Gastrocnemius medialis (tissue), 4 donors: ENCODE results near the gene SZT2. TPM values are rescaled to one million over a fixed set of nuclear protein-coding genes. Genes with fewer than 3 reads are reported as not detected.

Experiments used
- ATAC-seq, 2 donors: fragments of 150-250 bp; one replicate each; pipeline ENCODE4 v1.9.1; 2016
- DNase-seq, 2 donors: peaks; one replicate each; pipeline ENCODE4 v3.0.0-alpha.2; 2019
- H3K27ac ChIP-seq, 4 donors: fragments of 200-600 bp; sonication (generic); 1 replicate in 1 of 4; 2 replicates in 3 of 4; pipeline ENCODE4 v1.5.1; 2016 to 2018; ENCODE audit warnings: mild to moderate bottlenecking in 2 of 4, moderate library complexity in 1 of 4
- H3K27me3 ChIP-seq, 3 donors: fragments of 200-600 bp; sonication (generic) in 2 of 3; 1 replicate in 1 of 3; 2 replicates in 2 of 3; pipeline versions ENCODE4 v1.5.1 to v1.6.0; 2016 to 2019; ENCODE audit warnings: mild to moderate bottlenecking in 1 of 3, moderate library complexity in 1 of 3
- H3K36me3 ChIP-seq, 2 donors: fragments of 200-600 bp; sonication (generic) in 1 of 2; one replicate each; pipeline ENCODE4 v1.5.1; 2017 to 2018
- H3K4me1 ChIP-seq, 2 donors: fragments of 200-600 bp; sonication (generic) in 1 of 2; one replicate each; pipeline ENCODE4 v1.5.1; 2016 to 2017; ENCODE audit warnings: mild to moderate bottlenecking in 2 of 2
- H3K4me3 ChIP-seq, 4 donors: fragments of 200-600 bp; sonication (generic) in 3 of 4; 1 replicate in 1 of 4; 2 replicates in 3 of 4; pipeline ENCODE4 v1.5.1; 2016 to 2019; ENCODE audit warnings: mild to moderate bottlenecking in 2 of 4
- H3K9me3 ChIP-seq, 3 donors: fragments of 200-600 bp; sonication (generic) in 2 of 3; 1 replicate in 1 of 3; 2 replicates in 2 of 3; pipeline ENCODE4 v1.5.1; 2016 to 2019
- CTCF ChIP-seq, 5 experiments: fragments of 450-650 bp in 3 of 5; fragments of 200-600 bp in 2 of 5; sonication (generic) in 2 of 5; IDR thresholded peaks in 4 of 5; conservative IDR thresholded peaks in 1 of 5; 1 replicate in 4 of 5; 2 replicates in 1 of 5; pipeline ENCODE4 v1.5.1; 2016 to 2019; ENCODE audit warnings: antibody characterized with exemption in 5 of 5, mild to moderate bottlenecking in 3 of 5, moderate library complexity in 3 of 5
- POLR2A ChIP-seq, 2 donors: fragments of 450-650 bp; IDR thresholded peaks; one replicate each; pipeline ENCODE4 v1.6.1; 2017; ENCODE audit warnings: antibody characterized with exemption in 2 of 2, mild to moderate bottlenecking in 2 of 2, moderate library complexity in 2 of 2
- in situ Hi-C, 4 donors: fragments of 200-750 bp; cut with MboI; loops; one replicate each; pipeline versions ENCODE4 v1.15.0 to v1.8.0; 2017; ENCODE audit warnings: low sequenced_read_pairs in 4 of 4
- intact Hi-C: fragments of 100-400 bp; cut with DNase I; formaldehyde crosslinking; loops from one replicate; pipeline ENCODE4 v1.15.1; 2023; ENCODE audit warnings: low total_unique reads
- total RNA-seq, 4 donors: library from RNA; depleted of rRNA; stranded (reverse); fragments of >200 nt; gene quantifications; one replicate each; pipeline versions ENCODE4 v1.1.0 to v1.2.3, GENCODE V29; 2016

The SZT2 gene
- 10 to 100 TPM; 15.9 to 20.9 (median 17.9) TPM for total RNA-seq

DNA sequence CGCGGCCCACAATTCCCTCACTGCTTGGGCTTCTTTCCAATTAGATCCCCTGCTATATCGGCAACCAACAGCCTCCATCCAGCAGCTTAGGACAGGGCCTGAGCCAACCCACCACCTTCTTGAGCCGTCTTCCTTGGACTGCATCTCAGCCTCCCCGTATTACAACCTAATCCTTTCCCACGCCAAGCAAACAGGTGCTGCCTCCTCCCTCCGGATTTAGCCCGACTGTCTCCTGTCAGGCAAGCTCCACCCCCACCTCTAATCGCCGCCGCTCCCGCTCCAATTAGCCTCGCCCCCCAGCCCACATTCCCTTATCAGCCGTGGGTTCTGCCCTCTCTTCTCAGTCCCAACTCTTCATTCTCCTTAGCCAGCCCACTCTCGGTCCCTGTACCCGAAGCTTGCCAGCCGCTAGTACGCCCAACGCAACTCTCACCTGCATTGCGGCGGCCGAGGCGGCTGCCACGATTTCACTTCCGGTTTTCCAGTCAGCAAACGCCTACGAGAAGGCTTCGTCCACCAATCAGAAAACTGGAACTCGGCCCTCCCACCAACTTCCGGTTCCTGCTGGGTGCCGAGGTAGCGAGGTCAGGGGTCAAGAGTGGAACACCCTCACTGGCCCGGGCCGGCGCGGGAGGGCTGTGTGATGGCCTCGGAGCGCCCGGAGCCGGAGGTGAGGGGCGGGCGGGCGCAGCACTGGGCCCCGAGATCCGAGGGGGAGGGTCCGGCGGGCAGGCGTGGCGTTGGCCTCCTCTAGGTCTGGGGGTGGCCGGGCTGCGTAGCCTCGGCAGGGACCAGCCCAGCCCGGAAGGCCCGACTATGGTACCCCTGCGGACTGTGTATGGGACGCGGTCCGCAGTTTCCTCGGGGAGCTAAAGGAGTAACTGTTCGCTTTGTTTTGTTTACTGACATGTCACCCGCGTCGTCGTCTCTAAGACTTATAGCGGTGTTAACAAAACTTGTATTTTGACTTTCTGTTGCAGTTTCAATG, at the start of gene SZT2, which contains the start of gene MED8:
TSS of gene SZT2 (plus strand) at position 574 of the 988 bp plus-strand sequence. CDS start at position 644, 70 bp downstream.
TSS of gene MED8 (minus strand) at position 475 of the 988 bp plus-strand sequence. CDS start at position 439, 36 bp downstream.
- H3K4me1 ChIP-seq = peaks cover 25 to 26% of the 10 kb centered on the region in 2 donors
- intact Hi-C loops (loop anchor here (1.0 to 2.0 kb wide), 3 partner anchors 21 to 41 kb away; partner anchors contain the start of genes CDC20 and ELOVL1), in situ Hi-C loops (no loop called here)
- H3K4me3 ChIP-seq = peak within 1 kb of the TSS; percentile 81 to 96 (median 92)
- ATAC-seq (peak; percentile 99 to 100), DNase-seq (peak; percentile 92 to 97)
- TF ChIP-seq POLR2A (IDR thresholded peaks at IDR 0.05) = peak; percentile 70 to 86
- TF ChIP-seq CTCF (IDR thresholded peaks at IDR 0.05 in 4 of 5, conservative IDR thresholded peaks at IDR 0.05 in 1 of 5) = no peak
- peak within 1 kb of the TSS; percentile 88 to 94 (median 90) for H3K27ac ChIP-seq
- peaks cover 0 to 42% of the 10 kb centered on the region in 2 donors for H3K36me3 ChIP-seq
- H3K27me3 ChIP-seq = no peaks in the 10 kb centered on the region
- H3K9me3 ChIP-seq = no peaks in the 10 kb centered on the region

DNA sequence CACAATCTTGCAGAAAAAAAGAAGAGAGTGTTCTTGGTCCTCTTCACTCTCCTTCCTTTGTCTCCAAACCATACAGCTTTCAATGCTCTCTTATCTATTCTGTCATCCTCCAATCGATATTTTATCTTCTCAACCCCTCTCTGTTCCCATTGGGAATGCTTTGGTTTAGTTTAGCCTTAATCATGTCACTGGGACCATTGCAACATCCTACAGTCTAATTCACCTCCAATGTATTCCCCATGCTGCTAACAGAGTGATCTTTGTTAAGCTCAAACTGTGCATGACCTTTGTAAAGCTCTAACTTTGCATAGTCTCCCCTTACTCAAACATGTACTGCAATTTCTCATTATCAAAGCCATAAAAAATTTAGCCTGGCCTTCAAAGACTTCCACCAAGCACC, 49.1 kb upstream of the SZT2 start:
- no peak overlapping the region for H3K4me3 ChIP-seq
- in situ Hi-C loops = no loop called here
- H3K36me3 ChIP-seq = no peaks in the 10 kb centered on the region
- peaks cover 8 to 14% of the 10 kb centered on the region in 2 donors for H3K4me1 ChIP-seq
- ATAC-seq = no peak
- TF ChIP-seq CTCF (IDR thresholded peaks at IDR 0.05 in 4 of 5, conservative IDR thresholded peaks at IDR 0.05 in 1 of 5) = no peak
- no peak for TF ChIP-seq POLR2A (IDR thresholded peaks at IDR 0.05)
- DNase-seq = no peak
- H3K9me3 ChIP-seq = no peaks in the 10 kb centered on the region
- H3K27me3 ChIP-seq = no peaks in the 10 kb centered on the region
- intact Hi-C loops = no loop called here
- no peak overlapping the region for H3K27ac ChIP-seq

DNA sequence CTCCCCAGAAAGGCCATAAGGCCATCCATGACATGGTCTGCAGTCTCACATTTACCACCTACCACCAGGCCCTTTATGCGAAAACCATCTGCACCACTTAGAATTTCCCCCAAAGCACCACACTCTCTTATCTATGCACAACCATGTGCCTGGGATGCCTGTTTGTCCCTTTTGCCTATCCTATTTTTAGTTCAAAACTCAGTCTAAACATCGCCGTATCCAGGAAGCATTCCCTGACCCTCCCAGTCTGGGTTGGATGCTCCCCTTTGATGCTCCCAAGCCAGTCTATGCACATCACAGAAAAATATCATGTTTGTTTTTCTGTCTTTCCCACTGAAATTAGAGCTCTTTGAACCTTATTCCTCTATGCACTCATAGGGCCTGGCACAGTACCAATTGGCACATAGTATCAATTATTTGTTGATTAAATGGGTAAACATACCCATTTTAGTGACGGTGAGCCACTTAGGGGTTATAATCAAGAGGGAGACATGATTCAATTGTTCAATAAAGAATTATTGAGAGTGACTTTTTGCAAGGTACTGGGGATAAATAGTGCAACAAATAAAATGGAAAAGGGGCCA, 45.3 kb upstream of the SZT2 start:
- in situ Hi-C loops (no loop called here), intact Hi-C loops (no loop called here)
- DNase-seq = no peak

DNA sequence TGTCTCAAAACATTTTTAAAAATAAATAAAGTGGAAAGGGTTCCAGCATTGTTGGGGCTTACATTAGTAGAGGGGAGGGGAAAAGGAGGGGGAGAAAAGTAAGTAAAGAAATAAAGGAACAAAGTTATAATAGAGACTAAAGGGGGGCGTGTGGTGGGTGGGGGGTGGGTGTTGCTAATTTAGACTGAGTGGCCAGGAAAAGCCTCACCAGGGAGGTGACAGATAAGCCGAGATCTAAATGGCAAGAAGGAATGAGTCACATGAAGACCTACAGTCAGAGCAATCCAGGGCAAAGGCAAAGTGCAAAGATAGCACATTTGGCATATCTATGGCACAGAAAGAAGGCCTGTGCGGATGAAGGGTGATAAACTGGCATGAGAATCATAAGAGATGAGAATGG, 44.6 kb upstream of the SZT2 start:
- ATAC-seq = peak in 1 of 2 donors; percentile 32
- in situ Hi-C loops (no loop called here), intact Hi-C loops (no loop called here)
- peak overlapping the region in 2 of 4 donors; percentile 36 to 56 for H3K27ac ChIP-seq
- peaks cover 16 to 18% of the 10 kb centered on the region in 2 donors for H3K4me1 ChIP-seq
- H3K4me3 ChIP-seq = no peak overlapping the region
- H3K36me3 ChIP-seq = no peaks in the 10 kb centered on the region
- no peaks in the 10 kb centered on the region for H3K9me3 ChIP-seq
- TF ChIP-seq POLR2A (IDR thresholded peaks at IDR 0.05) = no peak
- H3K27me3 ChIP-seq = no peaks in the 10 kb centered on the region
- no peak for DNase-seq

More for the DNA sequence above, 45.3 kb upstream of the SZT2 start:
- Histone ChIP-seq H3K27ac (peak overlapping the region in 2 of 4 donors; percentile 36 to 56), H3K4me1 (peaks cover 16 to 18% of the 10 kb centered on the region in 2 donors), H3K9me3 (no peaks in the 10 kb centered on the region), H3K27me3 (no peaks in the 10 kb centered on the region), H3K4me3 (no peak overlapping the region), H3K36me3 (no peaks in the 10 kb centered on the region)
- ATAC-seq = no peak
- TF ChIP-seq CTCF (IDR thresholded peaks at IDR 0.05 in 4 of 5, conservative IDR thresholded peaks at IDR 0.05 in 1 of 5) (no peak), POLR2A (IDR thresholded peaks at IDR 0.05) (no peak)

DNA sequence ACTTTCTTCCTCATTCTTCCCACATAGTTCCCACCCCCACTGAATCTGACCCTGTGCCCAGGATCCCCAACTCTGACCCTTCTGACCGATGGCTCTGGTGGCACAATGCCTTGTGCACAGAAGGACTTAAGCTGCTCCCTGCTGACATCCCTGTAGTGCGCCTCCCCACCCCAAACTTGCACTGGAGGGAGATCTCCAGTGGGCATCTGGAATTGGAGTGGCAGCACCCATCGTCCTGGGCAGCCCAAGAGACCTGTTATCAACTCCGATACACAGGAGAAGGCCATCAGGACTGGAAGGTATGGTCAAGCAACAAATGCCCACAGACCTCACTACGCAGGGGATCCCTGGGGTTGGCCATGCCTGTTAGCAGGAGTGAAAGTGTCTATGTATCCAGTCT, 43.1 kb upstream of the SZT2 start:
- peaks cover 16 to 18% of the 10 kb centered on the region in 2 donors for H3K4me1 ChIP-seq

More for the DNA sequence above, 43.1 kb upstream of the SZT2 start:
- DNase-seq (no peak), ATAC-seq (no peak)
- Histone ChIP-seq H3K36me3 (no peaks in the 10 kb centered on the region), H3K27ac (no peak overlapping the region), H3K27me3 (no peaks in the 10 kb centered on the region), H3K4me3 (no peak overlapping the region), H3K9me3 (no peaks in the 10 kb centered on the region)
- TF ChIP-seq POLR2A (IDR thresholded peaks at IDR 0.05) (no peak), CTCF (IDR thresholded peaks at IDR 0.05 in 4 of 5, conservative IDR thresholded peaks at IDR 0.05 in 1 of 5) (no peak)
- in situ Hi-C loops (no loop called here), intact Hi-C loops (no loop called here)
